D341Med (cell line): Measurements from ENCODE around the gene TMEM174.

ENCODE experiments used
- DNase-seq: peaks from one replicate; pipeline ENCODE4 v3.0.0; 2012; ENCODE audit warnings: low spot score

TMEM174 gene, protein sequence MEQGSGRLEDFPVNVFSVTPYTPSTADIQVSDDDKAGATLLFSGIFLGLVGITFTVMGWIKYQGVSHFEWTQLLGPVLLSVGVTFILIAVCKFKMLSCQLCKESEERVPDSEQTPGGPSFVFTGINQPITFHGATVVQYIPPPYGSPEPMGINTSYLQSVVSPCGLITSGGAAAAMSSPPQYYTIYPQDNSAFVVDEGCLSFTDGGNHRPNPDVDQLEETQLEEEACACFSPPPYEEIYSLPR

DNA sequence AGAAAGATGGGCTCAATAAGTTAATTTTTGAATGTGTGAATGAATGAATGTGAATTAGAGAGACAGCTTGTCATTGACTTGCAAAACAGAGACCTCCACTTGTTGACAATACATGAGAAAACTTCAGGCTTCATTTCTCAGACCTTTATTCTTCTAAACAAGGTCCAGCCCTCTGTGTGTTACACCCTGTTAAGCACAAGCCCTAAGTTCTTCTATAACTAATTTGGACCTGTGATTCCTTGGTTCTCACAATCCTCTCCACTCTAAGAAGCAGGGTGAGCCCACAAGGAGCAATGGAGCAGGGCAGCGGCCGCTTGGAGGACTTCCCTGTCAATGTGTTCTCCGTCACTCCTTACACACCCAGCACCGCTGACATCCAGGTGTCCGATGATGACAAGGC lies at the start of gene TMEM174:
TMEM174 (plus strand) TSS at position 243 of the 400 bp plus-strand sequence; CDS start at position 294, 51 bp downstream.
- no peak for DNase-seq

- no peak for DNase-seq
Measured at GRCh38 chr5:73125289-73125688, 47.7 kb upstream of the TMEM174 start.

GRCh38 chr5:73126381-73126780 lies 46.6 kb upstream of the TMEM174 start:
- DNase-seq, result no peak

- no peak for DNase-seq
Measured at GRCh38 chr5:73126957-73127356, 46.0 kb upstream of the TMEM174 start.

DNA sequence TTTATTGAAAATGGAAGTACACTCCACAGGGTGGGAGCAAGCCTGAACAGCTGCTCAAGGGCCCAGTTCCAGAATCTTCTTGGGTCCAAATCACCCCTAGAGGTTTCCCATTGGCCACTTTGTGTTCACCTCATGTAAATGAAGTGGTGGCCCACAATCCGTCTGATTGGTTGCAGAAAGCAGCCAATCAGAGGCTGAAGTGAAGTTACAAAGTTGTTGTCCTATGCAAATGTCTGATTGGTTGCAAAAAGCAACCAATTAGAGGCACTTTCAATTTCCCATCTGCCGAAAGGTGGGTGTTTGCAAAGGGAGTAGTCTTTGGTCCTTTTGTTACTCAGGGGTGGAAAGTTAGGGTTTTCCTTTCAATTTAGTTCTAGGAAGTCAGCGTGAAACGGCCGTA lies 43.9 kb upstream of the TMEM174 start:
- DNase-seq, result no peak

GRCh38 chr5:73130811-73131210 lies 42.2 kb upstream of the TMEM174 start:
- DNase-seq, result no peak

DNA sequence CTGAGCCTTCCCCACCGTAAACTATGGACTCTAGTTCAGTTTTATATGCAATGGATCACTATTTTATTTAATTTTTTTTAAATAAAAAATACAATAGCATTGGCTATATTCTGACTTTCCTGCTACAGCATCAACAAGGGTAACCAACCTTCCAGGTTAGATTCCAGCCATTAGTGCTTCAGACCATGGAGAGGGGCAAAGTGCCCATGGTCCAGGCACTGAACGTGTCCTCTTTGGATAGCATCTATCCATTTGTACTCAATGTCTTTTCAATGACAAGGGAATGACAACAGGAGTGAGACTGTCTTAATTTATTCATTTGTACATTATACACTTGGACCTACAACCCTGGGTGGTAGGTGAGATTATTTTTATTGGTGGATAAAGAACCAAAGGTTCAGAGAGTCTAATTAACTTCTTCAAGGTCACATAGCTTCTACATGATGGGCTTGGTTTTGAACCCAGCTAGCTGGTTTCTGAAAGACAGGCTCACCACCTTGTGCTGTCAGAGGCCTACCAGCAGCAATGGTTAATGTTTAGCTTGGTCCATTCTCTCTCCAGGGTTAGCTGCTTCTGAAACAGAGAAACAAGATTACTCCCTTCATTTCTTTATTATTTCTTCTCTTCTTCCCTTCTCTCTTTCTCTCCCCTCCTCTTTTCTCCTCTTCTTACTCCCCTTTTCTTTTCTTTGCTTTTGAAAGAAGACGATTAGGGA lies 41.1 kb upstream of the TMEM174 start:
- DNase-seq, result no peak

GRCh38 chr5:73132759-73133158 lies 40.2 kb upstream of the TMEM174 start:
- no peak for DNase-seq

- DNase-seq, result no peak
Measured at GRCh38 chr5:73135021-73135420, 38.0 kb upstream of the TMEM174 start.

DNA sequence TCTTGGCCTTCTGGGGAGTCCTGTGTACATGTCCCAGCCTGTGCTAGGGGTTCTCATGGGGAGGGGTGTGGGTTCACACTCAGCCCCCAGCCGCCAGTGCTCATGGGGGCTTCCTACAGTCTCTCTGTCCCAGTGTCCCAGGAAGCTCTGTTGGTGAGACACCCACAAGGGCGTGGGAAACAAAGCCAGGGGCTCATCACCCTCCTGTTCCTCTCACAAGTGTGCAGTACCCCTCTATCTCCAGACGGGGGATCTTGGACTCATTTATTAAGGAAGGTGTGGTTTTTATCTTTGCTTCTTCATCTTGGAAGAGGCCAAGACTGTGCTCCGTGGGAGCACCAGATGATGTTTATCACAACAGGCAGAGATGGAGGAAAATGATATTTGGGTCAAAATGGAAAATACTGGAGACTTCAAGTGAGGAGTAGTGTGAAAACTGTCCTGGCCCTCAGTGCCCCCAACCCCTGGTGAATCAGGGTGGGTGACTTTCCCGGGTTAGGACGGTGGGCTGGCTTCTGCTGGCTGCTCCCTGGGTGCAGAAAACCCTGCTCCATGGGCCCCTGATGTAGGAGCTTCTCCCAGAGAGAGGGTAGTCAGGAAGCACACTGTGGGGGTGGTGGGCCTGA lies 37.5 kb upstream of the TMEM174 start:
- peak; percentile 57 for DNase-seq

DNA sequence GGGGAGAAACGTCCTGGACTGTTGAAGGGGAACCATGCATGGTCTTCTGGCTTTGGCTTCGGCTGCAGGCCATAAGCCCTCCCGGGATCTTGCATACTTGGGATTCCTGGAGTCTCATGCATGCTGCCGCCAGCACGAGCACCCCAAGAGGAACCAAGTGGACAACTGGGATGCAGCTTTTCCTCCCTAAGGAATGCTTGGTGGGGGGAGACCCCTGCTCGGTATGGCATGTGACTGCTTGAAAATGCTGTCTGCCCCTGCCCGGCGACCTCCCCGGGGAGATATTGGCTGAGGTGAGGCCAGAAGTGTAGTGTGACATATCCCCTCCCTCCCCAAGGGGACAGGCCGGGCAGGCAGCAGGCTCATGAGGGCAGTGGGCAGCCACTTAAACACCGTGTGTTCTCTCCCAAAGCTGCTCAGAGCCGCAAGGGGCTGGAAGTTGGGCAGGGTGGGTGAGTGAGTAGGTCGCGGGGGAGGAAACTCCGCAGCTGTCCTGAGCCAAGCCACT lies 36.9 kb upstream of the TMEM174 start:
- no peak for DNase-seq

DNA sequence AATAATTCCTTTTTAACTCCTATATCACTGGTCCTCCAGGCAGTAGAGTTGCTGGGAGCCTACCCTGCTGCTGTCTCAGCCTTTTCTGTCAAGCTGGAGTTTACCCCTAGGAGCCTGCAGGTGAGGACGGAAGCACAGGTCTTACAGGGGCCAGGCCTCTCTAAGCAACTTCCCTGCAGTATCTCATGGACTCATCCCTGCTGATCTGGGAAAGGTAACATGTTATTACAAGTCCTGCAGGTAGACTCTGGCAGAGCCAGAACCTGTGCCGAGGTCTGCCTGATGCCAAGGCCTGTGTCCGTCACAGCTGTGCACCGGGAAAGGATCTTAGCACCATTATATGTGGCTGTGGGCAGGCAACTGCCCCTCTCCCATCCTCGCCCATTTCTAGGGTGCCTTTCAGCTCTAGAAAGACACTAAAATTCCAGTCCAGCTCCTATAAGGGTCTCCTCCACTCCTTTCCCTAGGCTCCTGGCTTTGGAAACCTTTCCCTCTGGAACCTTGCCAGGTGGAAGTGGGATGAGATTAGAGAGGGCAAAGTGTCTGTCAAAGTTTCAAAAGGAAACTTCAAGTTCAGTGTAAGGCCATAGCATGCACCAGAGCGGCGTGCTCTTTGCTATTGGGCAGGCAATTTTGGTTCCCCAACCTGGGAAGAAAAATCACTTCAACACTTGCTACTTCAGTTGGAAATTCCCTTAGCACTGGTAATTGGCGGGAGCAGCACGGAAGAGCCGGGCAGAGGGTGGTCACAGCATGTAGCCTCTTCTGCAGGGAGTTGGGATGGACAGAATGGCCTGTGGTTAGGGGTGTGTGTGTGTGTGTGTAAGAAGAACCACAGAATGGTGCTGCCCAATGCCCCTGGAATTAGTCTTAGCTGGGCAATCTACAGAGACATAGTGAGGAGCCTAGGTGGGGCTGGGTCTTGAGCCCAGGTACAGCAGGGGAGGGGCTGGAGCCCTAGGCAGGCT lies 35.1 kb upstream of the TMEM174 start:
- DNase-seq, result no peak

DNA sequence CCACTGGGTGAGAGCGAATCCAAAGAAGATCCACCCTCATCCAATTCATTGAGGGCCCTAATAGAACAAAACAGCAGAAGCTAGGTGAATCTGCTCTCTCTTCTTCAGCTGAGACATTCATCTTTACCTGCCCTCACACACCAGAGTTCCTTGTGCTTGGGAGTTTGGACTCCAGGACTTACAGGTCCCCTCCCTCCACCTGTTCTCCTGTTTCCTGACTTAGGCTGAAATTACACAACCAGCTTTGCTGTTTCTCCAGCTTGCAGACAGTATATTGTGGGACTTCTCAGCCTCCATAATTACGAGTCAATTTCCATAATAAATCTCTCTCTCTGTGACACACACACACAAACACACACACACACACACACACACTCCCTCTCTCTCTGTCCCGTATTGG lies 33.5 kb upstream of the TMEM174 start:
- no peak for DNase-seq

DNA sequence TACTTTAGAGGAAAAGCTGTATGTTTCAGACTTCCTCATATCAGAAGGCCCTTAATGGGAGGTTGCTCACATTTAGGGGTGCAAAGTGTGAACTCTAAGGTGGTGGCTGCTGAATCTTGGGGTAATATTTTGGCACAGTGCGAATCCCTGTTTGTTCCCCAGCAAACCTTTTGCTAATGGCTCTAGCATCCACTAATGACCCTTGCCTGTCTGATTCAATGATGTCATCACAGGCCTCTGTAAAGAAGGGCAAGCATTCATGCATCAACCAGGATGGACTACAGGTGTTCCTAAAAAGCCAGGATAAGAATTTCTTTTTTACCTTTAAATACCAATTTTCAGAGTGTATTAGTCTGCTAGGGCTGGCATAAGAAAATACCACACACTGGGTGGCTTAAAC lies 32.2 kb upstream of the TMEM174 start:
- DNase-seq, result no peak

DNA sequence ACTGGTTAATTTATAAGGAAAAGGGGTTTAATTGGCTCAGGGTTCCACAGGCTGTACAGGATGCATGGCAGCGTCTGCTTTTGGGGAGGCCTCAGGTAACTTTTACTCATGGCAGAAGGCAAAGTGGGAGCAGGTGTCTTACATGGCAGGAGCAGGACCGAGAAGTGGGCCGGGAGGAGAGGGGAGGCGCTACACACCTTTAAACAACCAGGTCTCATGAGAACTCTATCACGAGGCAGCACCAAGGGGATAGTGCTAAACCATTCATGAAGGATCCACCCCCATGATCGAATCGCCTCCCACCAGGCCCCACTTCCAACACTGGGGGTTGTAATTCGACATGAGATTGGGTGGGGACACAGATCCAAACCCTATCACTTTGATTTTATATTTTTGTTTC lies 31.0 kb upstream of the TMEM174 start:
- DNase-seq, result no peak

DNA sequence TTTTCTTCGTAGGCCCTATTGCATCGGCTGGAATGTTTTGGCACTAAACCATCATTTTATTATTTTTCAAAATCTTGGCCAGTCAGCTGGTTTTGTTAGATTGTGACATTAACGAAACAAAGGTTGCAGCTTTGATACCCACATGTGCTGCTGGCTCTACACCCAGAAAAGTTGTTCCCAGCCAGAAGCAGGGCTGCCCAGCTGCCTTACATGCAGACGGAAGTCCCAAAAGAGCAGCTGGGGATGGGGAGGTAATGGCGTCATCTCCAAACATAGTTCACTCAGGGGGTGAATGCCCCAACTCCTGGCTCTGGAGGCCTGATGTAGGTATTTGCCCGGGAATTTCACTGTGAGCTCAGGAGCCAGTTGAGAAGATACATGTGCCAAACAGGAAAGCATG lies 29.3 kb upstream of the TMEM174 start:
- DNase-seq, result no peak

DNA sequence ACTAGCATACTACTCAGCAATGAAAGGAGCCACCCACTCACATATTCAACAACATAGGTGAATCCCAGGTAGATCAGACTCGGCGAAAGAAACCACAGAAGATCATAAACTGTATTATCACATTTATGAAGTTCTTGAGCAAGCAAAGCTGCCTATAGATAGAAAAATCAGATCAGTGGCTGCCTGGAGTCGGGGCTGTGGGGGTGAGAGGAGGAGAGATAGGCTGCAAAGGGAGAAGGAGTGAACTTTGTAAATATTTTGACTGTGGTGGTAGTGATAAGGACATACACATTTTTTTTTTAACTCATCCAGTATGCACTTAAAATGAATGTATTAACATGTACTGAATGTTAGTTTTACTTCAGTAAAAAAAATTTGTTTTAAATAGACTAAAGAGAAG lies 23.5 kb upstream of the TMEM174 start:
- no peak for DNase-seq

DNA sequence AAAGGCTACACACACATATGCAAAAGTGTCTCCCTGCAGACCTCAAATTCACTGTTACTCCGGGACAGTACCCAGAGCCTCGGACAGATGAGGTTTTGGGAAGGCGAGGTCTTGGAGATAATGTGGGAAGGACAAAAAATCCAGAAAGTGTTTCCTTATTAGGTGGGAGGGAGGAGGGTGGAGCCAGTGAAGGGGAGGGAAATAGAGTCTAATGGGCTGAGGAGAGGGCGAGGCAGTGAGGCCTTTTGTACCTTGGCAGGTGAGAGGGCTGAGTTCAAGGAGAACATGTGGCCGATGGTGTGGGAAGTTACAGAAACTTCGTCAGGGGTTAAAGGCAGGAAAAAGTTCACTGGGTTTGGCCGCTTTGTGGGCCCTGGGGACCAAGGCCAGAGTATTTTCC lies 22.1 kb upstream of the TMEM174 start:
- no peak for DNase-seq

DNA sequence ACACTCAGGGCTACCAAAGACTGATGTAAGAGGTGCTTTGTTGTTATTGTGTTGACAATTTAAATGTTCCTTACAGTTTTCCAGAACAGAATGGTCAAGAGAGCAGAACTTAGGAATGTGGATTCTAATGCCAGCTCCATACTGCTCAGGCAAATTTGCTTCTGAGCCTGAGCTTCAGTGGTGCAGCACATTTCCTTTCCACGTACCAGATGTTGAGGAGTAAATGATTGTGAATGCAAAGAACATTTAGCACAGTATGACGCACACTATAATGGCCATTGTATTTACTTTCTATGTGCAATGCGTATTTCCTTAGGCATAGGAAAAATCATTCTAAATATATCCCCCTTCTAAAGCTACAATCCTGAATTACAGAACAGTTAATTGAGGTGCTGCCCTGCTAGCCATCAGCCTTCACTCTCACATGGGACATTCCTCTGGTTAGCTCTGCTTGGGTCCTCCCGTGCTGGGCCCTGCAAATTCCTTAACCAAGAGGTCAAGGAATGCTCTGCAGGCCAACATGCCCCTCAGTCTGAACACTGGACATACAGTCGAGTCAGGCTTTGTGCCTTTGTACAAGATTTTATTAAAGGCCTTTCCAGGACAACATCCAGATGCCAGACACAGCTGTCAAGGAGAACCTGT lies 21.1 kb upstream of the TMEM174 start:
- DNase-seq, result no peak

DNA sequence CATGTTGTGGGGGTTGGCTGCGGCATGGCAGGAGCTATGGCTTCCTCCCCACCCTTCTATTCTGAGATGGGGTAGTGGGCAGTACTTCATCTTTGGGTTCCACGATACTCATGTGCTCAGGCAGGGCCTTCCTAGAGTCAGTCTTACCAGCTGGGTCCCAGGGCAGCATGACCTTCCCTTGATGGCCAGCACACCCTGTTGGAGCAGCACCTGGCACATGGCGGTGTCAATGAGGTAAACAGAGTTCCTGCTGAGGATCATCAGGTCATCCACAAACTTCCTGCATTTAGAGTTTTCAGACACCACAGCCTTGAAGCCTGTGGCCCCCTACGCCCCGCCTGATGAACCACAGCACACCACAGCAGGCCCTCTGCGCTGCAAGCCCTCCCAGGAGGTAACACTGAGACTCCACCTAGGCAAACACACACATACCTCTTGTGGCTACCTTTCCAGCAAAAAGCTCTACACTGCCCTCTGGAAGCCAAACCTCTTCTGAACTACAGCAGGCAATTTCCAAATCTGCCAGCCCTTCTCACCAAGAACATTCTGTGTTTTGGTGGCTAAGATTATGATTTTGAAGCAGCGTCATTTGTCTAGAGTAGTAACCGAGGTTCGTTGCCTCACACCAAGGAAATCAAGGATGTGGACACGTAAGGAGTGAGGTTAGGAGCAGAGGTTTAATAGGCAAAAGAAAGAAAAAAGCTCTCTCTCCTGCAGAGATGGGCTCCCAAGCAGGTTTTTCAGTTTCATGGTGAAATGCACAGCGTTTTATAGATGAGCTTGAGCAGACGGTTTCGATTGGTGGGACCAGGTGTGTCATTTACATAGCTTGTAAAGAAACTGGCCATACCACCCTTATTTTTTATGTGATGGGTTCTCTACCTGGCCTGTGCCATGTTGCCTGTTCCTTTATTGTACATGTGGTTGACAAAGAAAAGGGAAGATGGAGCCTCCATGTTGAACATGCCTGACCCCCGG lies 20.3 kb upstream of the TMEM174 start:
- no peak for DNase-seq
